HepG2 (cell line): ENCODE measurements around the gene PLEKHB2. TPM values are rescaled to one million over a fixed set of nuclear protein-coding genes. Genes with fewer than 3 reads are reported as not detected.
A peak's percentile ranks its signal among the peaks of the same experiment; 100 is the strongest.

Experiments
- EP300 ChIP-seq, 3 experiments: sonication (generic) in 1 of 3; formaldehyde crosslinking in 1 of 3; IDR thresholded peaks; 2 replicates each; pipeline versions ENCODE4 v1.5.1 to v1.6.1; 2011 to 2020; ENCODE audit warnings: low read depth in 2 of 3, low read length in 2 of 3, borderline replicate concordance in 1 of 3, improper control_type of control experiment in 1 of 3, mild to moderate bottlenecking in 1 of 3, missing genetic modification reagents in 1 of 3, moderate library complexity in 1 of 3
- FOXA3 ChIP-seq: IDR thresholded peaks from 2 replicates; pipeline ENCODE4 v1.6.1; 2016; ENCODE audit warnings: missing genetic modification reagents, missing compliant biosample characterization
- FOXC1 ChIP-seq: sonication (generic); formaldehyde crosslinking; IDR thresholded peaks from 2 replicates; pipeline ENCODE4 v1.8.0; 2022; ENCODE audit warnings: mild to moderate bottlenecking, missing genetic modification reagents, borderline replicate concordance
- HNRNPLL ChIP-seq: fragments of 200-400 bp; formaldehyde crosslinking; IDR thresholded peaks from 2 replicates; pipeline ENCODE4 v1.6.1; 2017; ENCODE audit warnings: mild to moderate bottlenecking, low read depth, low read length; ENCODE audit not compliant: poor library complexity, severe bottlenecking
- KDM5A ChIP-seq: fragments of 200-600 bp; sonication (generic); IDR thresholded peaks from 2 replicates; pipeline ENCODE4 v1.7.0; 2018; ENCODE audit warnings: antibody characterized with exemption, mild to moderate bottlenecking, low read length, borderline replicate concordance
- NFIB ChIP-seq: sonication (generic); formaldehyde crosslinking; IDR thresholded peaks from 2 replicates; pipeline ENCODE4 v1.9.0; 2021; ENCODE audit warnings: missing genetic modification reagents, mild to moderate bottlenecking, borderline replicate concordance
- NONO ChIP-seq, 2 experiments: fragments of 450-650 bp in 1 of 2; sonication (generic) in 1 of 2; formaldehyde crosslinking in 1 of 2; IDR thresholded peaks in 1 of 2; conservative IDR thresholded peaks in 1 of 2; 2 replicates each; pipeline versions ENCODE4 v1.6.1 to v1.8.0; 2017 to 2022; ENCODE audit warnings: mild to moderate bottlenecking in 1 of 2, missing genetic modification reagents in 1 of 2, moderate library complexity in 1 of 2
- PHF20 ChIP-seq: sonication (generic); formaldehyde crosslinking; IDR thresholded peaks from 2 replicates; pipeline ENCODE4 v1.5.0; 2020; ENCODE audit warnings: mild to moderate bottlenecking, missing genetic modification reagents
- PTBP1 ChIP-seq: fragments of 200-400 bp; formaldehyde crosslinking; IDR thresholded peaks from 2 replicates; pipeline ENCODE4 v1.6.1; 2018; ENCODE audit warnings: low read length, low read depth; ENCODE audit not compliant: poor library complexity, severe bottlenecking
- SOX13 ChIP-seq, 3 experiments: fragments of 450-650 bp in 1 of 3; sonication (generic) in 1 of 3; formaldehyde crosslinking in 1 of 3; IDR thresholded peaks in 2 of 3; conservative IDR thresholded peaks in 1 of 3; 2 replicates each; pipeline versions ENCODE4 v1.5.0 to v1.6.1; 2016 to 2020; ENCODE audit warnings: antibody characterized with exemption in 1 of 3, mild to moderate bottlenecking in 1 of 3, missing compliant biosample characterization in 1 of 3, missing genetic modification reagents in 1 of 3, moderate library complexity in 1 of 3
- TBX2 ChIP-seq: sonication (generic); formaldehyde crosslinking; IDR thresholded peaks from 2 replicates; pipeline ENCODE4 v1.5.0; 2020; ENCODE audit warnings: missing genetic modification reagents, mild to moderate bottlenecking, borderline replicate concordance
- THAP11 ChIP-seq: IDR thresholded peaks from 2 replicates; pipeline ENCODE4 v1.6.1; 2016; ENCODE audit warnings: missing biosample characterization, missing genetic modification reagents
- ZFP82 ChIP-seq: sonication (generic); formaldehyde crosslinking; IDR thresholded peaks from 2 replicates; pipeline ENCODE4 v1.5.1; 2020; ENCODE audit warnings: mild to moderate bottlenecking, missing genetic modification reagents, borderline replicate concordance
- ZFY ChIP-seq: sonication (generic); formaldehyde crosslinking; IDR thresholded peaks from 2 replicates; pipeline ENCODE4 v1.4.0; 2020; ENCODE audit warnings: missing genetic modification reagents
- ZNF331 ChIP-seq: sonication (generic); formaldehyde crosslinking; IDR thresholded peaks from 2 replicates; pipeline ENCODE4 v1.4.0; 2020; ENCODE audit warnings: missing genetic modification reagents
- ZNF430 ChIP-seq: sonication (generic); formaldehyde crosslinking; IDR thresholded peaks from 2 replicates; pipeline ENCODE4 v1.9.0; 2021; ENCODE audit warnings: mild to moderate bottlenecking, missing genetic modification reagents
- ZNF530 ChIP-seq: sonication (generic); formaldehyde crosslinking; IDR thresholded peaks from 2 replicates; pipeline ENCODE4 v1.5.0; 2020; ENCODE audit warnings: low read depth, mild to moderate bottlenecking, missing genetic modification reagents
- ZNF709 ChIP-seq: sonication (generic); formaldehyde crosslinking; IDR thresholded peaks from 2 replicates; pipeline ENCODE4 v1.5.0; 2020; ENCODE audit warnings: mild to moderate bottlenecking, missing genetic modification reagents
- polyA plus RNA-seq, 8 experiments: library from polyadenylated mRNA; depleted of rRNA in 3 of 8; stranded (reverse) in 7 of 8; unstranded in 1 of 8; fragments of >200 nt; fragmentation: Illumina TruSeq in 4 of 8; extraction: Trizol in 4 of 8; gene quantifications; 2 replicates each; pipeline versions ENCODE4 v1.2.1 to v1.2.3, GENCODE V29; 2011 to 2016; ENCODE audit warnings: low read depth in 4 of 8, missing spikeins in 1 of 8, mixed read lengths in 1 of 8; ENCODE audit not compliant: insufficient read depth in 1 of 8
- total RNA-seq, 5 experiments: library from RNA; depleted of rRNA; stranded (reverse); fragments of >200 nt; fragmentation: Illumina TruSeq; extraction: Trizol; gene quantifications; 2 replicates each; pipeline ENCODE4 v1.2.3, GENCODE V29; 2016; ENCODE audit warnings: low read depth in 1 of 5
- TF ChIP-seq, protein P1 (sequence below): sonication (generic); formaldehyde crosslinking; IDR thresholded peaks from 2 replicates; pipeline ENCODE4 v1.4.0; 2020; ENCODE audit warnings: low read depth, mild to moderate bottlenecking, missing genetic modification reagents
- TF ChIP-seq, protein P2 (sequence below): sonication (generic); formaldehyde crosslinking; IDR thresholded peaks from 2 replicates; pipeline ENCODE4 v1.5.1; 2020; ENCODE audit warnings: mild to moderate bottlenecking, missing genetic modification reagents, borderline replicate concordance

The PLEKHB2 gene
- total and polyA plus RNA-seq, 2 of the 13 experiments (the other 11 are each of a cell fraction or from before 2014, with no cell fraction given) = 73.0 to 78.9 TPM

DNA sequence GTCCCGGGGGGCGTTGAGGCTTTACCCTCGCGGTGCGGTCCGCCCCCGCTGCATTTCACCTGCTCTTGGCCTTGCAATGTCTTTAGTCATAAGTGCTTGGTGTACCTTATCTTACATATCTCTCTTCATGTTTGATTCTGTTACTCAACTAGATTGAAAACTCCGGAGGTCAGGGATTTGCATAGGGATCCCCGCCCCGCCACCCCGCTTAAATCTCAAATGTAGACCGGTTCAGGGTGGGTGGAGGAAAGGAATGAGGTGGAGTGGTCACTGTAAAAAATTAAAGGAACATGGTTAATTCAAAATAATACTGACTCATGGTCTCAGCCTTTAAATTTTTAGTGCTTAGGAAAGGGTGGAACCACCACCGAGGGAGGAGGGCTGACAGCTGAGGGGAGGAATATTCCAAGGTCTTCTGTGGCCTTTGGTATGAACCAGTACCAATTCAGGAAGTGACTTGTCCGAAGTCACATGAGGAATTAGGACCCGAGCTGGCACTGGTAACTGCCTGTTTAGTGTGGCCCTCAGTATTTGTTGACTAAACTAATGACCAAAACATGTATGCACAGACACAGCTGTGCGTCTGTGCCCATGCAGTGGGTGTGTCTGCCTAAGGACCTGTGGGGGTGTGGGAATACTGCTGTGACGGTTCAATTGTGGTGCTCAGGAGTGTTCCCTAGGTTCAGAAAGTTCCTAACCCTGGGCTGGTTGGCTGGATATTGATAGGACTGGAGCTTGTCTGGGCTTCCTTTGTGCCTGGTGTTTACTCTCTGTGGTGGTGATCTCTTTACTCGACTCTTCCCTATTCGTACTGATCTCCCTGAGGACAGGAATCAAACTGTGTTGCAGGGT, 1.0 kb downstream of the PLEKHB2 start (continued):
- TF ChIP-seq ZNF709 (CRISPR knock-in tag) = no peak
- peak; percentile 69 for TF ChIP-seq KDM5A
- TF ChIP-seq NONO (IDR thresholded peaks at IDR 0.05) = no peak
- TF ChIP-seq NONO (CRISPR knock-in tag; conservative IDR thresholded peaks at IDR 0.05) = 0 out of 2 replicates have a peak, but pooled peaks have one; percentile 7
- TF ChIP-seq PHF20 (CRISPR knock-in tag) = peak; percentile 52; the same call in 1 of the 2 replicates
- TF ChIP-seq HNRNPLL = no peak
- TF ChIP-seq PTBP1 = no peak
- TF ChIP-seq FOXA3 (CRISPR knock-in tag) = peak; percentile 80
- TF ChIP-seq, protein P1, sequence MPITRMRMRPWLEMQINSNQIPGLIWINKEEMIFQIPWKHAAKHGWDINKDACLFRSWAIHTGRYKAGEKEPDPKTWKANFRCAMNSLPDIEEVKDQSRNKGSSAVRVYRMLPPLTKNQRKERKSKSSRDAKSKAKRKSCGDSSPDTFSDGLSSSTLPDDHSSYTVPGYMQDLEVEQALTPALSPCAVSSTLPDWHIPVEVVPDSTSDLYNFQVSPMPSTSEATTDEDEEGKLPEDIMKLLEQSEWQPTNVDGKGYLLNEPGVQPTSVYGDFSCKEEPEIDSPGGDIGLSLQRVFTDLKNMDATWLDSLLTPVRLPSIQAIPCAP (CRISPR knock-in tag) = 0 out of 2 replicates have a peak, but pooled peaks have one; percentile 81
- 0 out of 4 replicates have a peak, but pooled peaks have one; percentile 9 to 25 for TF ChIP-seq EP300 (IDR thresholded peaks at IDR 0.05; ENCODE audit: low read depth in 2 of 2, low read length in 2 of 2)
- 0 out of 2 replicates have a peak, but pooled peaks have one; percentile 20 for TF ChIP-seq EP300 (CRISPR knock-in tag; IDR thresholded peaks at IDR 0.05; ENCODE audit: borderline replicate concordance)
- TF ChIP-seq THAP11 (CRISPR knock-in tag) = peak; percentile 41; the same call in 1 of the 2 replicates
- TF ChIP-seq NFIB = no peak
- no peak for TF ChIP-seq SOX13 (IDR thresholded peaks at IDR 0.05)
- peak in 1 of 2 experiments; percentile 45; a peak in 2 of 4 replicates for TF ChIP-seq SOX13 (CRISPR knock-in tag; conservative IDR thresholded peaks at IDR 0.05 in 1 of 2, IDR thresholded peaks at IDR 0.05 in 1 of 2)
- peak; percentile 53; the same call in 1 of the 2 replicates for TF ChIP-seq ZFP82
- TF ChIP-seq, protein P2, sequence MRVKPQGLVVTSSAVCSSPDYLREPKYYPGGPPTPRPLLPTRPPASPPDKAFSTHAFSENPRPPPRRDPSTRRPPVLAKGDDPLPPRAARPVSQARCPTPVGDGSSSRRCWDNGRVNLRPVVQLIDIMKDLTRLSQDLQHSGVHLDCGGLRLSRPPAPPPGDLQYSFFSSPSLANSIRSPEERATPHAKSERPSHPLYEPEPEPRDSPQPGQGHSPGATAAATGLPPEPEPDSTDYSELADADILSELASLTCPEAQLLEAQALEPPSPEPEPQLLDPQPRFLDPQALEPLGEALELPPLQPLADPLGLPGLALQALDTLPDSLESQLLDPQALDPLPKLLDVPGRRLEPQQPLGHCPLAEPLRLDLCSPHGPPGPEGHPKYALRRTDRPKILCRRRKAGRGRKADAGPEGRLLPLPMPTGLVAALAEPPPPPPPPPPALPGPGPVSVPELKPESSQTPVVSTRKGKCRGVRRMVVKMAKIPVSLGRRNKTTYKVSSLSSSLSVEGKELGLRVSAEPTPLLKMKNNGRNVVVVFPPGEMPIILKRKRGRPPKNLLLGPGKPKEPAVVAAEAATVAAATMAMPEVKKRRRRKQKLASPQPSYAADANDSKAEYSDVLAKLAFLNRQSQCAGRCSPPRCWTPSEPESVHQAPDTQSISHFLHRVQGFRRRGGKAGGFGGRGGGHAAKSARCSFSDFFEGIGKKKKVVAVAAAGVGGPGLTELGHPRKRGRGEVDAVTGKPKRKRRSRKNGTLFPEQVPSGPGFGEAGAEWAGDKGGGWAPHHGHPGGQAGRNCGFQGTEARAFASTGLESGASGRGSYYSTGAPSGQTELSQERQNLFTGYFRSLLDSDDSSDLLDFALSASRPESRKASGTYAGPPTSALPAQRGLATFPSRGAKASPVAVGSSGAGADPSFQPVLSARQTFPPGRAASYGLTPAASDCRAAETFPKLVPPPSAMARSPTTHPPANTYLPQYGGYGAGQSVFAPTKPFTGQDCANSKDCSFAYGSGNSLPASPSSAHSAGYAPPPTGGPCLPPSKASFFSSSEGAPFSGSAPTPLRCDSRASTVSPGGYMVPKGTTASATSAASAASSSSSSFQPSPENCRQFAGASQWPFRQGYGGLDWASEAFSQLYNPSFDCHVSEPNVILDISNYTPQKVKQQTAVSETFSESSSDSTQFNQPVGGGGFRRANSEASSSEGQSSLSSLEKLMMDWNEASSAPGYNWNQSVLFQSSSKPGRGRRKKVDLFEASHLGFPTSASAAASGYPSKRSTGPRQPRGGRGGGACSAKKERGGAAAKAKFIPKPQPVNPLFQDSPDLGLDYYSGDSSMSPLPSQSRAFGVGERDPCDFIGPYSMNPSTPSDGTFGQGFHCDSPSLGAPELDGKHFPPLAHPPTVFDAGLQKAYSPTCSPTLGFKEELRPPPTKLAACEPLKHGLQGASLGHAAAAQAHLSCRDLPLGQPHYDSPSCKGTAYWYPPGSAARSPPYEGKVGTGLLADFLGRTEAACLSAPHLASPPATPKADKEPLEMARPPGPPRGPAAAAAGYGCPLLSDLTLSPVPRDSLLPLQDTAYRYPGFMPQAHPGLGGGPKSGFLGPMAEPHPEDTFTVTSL (CRISPR knock-in tag) = 0 out of 2 replicates have a peak, but pooled peaks have one; percentile 52
- peak; percentile 45; the same call in 1 of the 2 replicates for TF ChIP-seq ZNF331
- peak; percentile 14; the same call in 1 of the 2 replicates for TF ChIP-seq ZFY (CRISPR knock-in tag)
- TF ChIP-seq FOXC1 (CRISPR knock-in tag) = peak; percentile 40; the same call in 1 of the 2 replicates
- TF ChIP-seq ZNF430 (CRISPR knock-in tag) = 0 out of 2 replicates have a peak, but pooled peaks have one; percentile 77
- no peak for TF ChIP-seq ZNF530 (CRISPR knock-in tag)
- 0 out of 2 replicates have a peak, but pooled peaks have one; percentile 22 for TF ChIP-seq TBX2 (CRISPR knock-in tag)
